HG03064 (cell line): ENCODE data around the gene SELP.
"Not testable (repeated sequence)": the region's sequence is repeated elsewhere in the genome, so short reads cannot be mapped to it uniquely, and the experiment has no call there.

Experiments used
- ATAC-seq: cut with Tn5 transposase; IDR thresholded peaks from one replicate; pipeline ENCODE4 v1.9.1; 2021; ENCODE audit warnings: low read depth; ENCODE audit not compliant: unreplicated experiment

SELP gene

DNA sequence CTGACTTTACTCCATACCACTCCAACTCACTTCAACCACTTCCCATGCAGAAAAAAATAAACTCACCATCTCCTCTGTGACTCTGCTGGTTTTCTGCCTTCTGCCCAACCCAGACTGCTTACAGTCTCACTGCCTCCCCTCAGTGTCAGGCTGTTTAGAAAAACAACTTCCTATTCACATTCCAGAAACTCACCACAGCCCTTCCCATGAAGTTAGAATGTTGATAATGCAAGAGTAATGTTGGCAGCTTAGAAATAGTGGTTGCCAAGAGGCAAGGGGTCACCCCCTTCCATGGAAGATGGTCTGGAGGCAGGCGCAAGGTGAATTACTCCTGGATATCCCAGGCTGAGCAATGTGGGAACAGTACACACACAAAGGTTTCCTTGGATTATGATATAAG lies at the start of gene SELP:
SELP (minus strand) TSS at position 119 of the 400 bp plus-strand sequence; CDS start at position 69, 50 bp downstream.
- ATAC-seq = no peak

DNA sequence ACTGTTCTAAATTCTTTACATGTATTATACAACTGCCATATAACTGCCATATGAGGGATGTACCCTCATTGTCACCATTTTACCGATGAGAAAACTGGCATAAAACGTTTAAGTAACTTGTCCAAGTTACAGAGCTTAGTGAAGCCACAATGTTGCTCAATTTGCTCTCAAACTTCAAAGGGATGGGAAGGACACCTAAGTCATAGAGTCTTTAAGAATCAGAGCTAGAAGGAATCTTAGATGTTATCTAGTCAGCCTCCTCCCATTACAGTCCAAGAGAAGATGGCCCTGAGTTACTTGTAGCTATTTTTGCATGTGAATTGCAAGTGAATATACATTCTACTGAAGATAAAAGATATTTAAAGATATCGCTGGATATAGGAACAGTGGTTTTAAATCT lies 49.8 kb upstream of the SELP start:
- ATAC-seq = no peak

DNA sequence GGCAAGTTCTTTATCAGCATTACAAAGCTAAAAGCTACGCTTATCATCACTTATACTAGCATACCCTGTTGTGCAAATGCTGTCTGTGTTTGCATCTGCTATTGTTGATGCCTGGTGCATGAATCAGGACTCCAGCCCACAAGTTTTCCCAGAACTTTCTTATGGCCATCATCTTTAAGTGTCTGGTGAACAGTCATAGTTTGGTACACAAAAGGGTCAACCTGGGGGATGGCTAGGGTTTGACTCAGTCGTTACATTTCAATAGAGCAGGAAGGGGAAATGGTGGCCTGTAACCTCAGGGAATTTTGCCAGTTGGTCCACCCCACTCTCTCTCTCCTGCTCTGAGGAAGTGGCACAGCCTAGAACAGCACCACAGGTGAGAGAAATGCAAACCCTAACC lies 46.1 kb upstream of the SELP start:
- no peak for ATAC-seq

DNA sequence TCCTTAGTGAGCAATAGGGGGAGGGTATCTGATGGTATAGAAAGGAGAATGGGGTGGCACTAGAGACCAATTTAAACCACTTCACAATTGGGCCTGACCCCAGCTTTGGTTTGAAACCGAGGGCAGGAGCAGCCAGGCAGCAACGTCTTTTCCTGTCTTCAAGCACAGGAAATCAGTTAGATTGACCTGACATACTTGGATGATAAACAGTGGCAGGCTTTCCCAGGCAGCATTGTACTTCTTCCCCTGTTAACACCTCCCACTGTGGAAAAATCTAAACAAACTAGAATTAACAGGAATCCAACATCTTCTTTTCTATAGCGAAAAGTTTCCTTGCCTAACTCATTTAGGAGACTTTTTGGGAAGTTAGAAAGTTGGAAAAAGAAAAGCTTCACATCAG lies 40.9 kb upstream of the SELP start:
- no peak for ATAC-seq

DNA sequence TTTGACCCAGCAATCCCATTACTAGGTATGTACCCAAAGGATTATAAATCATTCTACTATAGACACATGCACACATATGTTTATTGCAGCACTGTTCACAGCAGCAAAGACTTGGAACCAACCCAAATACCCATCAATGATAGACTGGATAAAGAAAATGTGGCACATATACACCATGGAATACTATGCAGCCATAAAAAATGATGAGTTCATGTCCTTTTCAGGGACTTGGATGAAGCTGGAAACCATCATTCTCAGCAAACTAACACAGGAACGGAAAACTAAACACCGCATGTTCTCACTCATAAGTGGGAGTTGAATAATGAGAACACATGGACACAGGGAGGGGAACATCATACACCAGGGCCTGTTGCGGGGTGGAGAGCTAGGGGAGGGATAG lies 40.3 kb upstream of the SELP start:
- not testable (repeated sequence) for ATAC-seq

DNA sequence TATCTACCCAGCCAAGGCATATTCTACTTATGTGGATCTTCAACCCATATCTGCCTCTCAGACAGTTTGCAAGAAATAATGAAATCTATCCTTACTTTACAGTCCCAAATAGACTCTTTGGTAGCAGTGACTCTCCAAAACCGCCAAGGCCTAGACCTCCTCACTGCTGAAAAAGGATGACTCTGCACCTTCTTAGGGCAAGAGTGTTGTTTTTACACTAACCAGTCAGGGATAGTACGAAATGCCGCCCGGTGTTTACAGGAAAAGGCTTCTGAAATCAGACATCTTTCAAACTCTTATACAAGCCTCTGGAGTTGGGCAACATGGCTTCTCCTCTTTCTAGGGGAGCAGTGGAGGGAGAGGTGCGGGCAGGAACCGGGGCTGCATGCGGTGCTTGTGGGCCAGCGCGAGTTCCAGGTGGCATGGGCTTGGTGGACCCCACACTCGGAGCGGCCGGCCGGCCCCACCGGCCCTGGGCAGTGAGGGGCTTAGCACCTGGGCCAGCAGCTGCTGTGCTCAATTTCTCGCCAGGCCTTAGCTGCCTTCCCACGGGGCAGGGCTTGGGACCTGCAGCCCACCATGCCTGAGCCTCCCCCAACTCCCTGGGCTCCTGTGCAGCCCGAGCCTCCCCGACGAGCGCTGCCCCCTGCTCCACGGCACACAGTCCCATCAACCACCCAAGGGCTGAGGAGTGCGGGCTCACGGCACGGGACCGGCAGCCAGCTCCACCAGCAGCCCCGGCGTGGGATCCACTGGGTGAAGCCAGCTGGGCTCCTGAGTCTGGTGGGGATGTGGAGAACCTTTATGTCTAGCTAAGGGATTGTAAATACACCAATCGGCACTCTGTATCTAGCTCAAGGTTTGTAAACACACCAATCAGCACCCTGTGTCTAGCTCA lies 38.0 kb upstream of the SELP start:
- not testable (repeated sequence) for ATAC-seq

DNA sequence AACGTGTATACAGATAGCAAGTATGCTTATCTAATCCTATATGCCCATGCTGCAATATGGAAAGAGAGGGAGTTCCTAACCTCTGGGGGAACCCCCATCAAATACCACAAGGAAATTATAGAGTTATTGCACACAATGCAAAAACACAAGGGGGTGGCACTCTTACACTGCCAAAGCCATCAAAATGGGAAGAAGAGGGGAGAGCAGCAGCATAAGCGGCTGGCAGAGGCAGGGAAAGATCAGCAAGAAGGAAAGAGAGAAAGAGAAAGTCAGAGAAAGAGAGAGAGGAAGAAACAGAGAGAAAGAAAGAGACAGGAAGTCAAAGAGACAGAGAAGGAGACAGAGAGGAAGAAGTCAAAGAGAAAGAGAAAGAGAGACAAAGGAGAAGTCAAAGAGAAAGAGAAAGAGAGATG lies 37.3 kb upstream of the SELP start:
- ATAC-seq = peak; percentile 86

DNA sequence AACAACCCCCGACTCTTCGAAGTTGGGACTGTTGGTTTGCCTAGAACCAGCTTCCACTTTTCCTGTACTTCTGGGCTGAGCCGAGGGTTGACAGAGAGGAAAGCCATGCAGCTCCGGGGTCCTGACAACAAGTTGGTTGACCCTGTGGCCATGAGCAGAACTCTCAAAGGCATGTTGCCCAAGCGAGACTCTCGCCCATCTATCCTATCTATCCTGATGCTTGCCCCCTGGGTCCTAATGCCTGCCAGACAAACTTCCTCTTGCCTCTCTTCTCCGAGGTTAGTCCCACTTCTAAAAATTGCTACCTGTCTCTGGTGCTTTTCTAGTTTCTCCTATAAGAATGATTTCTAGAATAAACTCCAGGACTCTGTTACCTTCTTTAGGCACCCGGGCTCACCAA lies 32.8 kb upstream of the SELP start:
- not testable (repeated sequence) for ATAC-seq

DNA sequence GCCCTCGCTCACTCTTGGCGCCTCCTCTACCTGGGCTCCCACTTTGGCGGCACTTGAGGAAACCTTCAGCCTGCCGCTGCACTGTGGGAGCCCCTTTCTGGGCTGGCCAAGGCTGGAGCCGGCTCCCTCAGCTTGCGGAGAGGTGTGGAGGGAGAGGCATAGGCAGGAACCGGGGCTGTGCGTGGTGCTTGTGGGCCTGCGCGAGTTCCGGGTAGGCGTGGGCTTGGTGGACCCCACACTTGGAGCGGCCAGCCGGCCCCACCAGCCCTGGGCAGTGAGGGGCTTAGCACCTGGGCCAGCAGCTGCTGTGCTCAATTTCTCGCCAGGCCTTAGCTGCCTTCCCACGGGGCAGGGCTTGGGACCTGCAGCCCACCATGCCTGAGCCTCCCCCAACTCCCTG lies 31.1 kb upstream of the SELP start:
- not testable (repeated sequence) for ATAC-seq

DNA sequence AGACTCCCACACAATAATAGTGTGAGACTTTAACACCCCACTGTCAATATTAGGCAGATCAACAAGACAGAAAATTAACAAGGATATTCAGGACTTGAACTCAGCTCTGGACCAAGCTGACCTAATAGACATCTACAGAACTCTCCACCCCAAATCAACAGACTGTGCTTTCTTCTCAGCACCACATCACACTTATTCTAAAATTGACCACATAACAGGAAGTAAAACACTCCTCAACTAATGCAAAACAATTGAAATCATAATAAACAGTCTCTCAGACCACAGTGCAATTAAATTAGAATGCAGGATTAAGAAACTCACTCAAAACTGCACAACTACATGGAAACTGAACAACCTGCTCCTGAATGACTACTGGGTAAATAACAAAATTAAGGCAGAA lies 28.9 kb upstream of the SELP start:
- not testable (repeated sequence) for ATAC-seq

DNA sequence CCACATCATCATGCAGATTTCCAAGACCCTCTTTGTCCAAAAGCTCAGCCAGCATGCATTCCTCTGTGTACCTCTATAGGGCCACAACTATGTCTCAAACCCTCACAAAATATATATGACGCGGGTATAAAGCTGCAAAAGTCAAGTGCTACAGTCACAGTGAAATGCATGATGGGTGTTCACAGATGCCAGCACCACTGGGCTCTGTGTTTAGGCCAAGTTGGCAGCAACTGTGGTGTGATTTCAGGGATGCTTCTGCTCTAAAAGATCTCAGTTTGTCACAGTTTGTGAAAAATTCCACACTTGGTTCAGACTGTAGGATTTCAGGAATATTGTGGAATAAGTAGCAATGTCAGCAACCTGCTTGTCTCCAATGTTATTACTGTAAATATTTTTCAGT lies 23.9 kb upstream of the SELP start:
- no peak for ATAC-seq

DNA sequence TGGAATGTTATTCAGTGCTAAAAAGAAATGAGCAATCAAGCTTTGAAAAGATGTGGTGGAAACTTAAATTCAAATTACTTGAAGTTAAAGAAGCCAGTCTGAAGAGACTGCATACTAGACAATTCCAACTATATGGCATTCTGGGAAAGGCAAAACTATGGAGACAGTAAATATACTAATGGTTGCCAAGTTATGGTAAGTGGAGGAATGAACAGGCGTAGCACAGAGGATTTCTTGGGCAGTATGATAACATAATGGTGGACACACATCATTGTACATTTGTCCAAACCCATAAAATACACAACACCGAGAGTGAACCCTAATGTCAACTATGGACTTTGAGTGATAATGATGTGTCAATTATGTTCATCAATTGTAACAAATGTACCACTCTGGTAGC lies 21.1 kb upstream of the SELP start:
- no peak for ATAC-seq

DNA sequence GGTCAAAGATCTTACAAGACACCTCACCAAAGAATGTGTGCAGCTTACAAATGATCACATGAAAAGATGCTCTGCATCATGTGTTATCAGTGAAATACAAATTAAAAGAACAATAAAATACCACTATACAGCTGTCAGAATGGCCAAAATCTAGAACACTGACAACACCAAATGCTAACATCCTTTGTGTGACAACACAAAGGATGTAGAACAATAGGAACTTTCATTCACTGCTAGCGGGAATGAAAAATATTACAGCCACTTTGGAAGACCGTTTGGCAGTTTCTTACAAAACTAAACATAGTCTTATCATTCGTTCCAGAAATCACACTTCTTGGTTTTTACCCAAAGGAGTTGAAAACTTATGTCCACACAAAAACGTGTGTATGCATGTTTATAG lies 20.6 kb upstream of the SELP start:
- no peak for ATAC-seq

DNA sequence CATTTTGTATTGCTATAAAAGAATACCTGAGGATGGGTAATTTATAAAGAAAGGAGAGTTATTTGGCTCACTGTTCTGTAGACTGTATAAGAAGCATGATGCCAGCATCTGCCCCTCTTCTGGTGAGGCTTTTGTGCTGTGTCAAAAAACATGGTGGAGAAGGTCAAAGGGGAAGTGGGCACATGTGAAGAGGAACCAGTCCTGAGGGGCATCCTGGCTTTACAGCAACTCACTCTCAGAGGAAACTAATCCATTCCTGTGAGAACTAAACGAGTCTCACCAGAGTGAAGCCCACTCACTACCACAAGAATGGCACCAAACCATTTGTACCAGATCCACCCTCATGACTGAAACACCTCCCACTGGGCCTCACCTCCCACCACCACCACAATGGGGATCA lies 18.8 kb upstream of the SELP start:
- no peak for ATAC-seq

DNA sequence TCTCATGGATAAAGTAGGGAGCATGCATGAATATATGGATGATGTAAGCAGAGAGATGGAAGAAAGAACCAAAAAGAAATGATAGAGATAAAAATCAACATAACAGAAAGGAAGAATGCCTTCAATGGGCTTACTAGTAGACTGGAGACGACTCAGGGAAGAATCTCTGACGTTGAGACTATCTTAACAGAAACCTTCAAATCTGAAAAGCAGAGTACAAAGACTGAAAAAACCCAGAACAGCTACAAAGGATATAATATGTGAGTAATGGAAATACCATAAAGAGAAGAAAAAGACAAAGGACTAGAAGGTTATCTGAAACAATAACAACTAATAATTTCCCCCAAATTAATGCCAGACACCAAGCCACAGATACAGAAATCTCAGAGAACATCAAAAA lies 18.3 kb upstream of the SELP start:
- no peak for ATAC-seq

DNA sequence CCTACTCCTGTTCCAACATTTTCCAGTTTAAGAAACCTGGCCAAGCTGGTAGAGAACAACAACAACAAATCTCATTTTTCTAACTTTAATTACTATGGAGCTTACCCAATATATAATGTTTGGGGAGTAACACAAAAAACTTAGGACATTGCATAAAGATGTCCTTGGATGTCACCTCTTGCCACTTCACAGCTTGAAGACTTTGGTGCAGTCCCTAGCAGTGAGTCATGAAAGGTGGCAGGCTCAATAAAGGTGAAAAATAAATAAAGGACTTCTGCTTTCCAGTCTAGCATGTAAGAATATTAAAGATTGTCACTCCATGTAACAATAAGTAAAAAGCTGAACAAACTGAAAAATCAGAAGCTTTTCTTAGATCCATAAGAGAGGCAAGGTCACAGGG lies 17.6 kb upstream of the SELP start:
- ATAC-seq = no peak

DNA sequence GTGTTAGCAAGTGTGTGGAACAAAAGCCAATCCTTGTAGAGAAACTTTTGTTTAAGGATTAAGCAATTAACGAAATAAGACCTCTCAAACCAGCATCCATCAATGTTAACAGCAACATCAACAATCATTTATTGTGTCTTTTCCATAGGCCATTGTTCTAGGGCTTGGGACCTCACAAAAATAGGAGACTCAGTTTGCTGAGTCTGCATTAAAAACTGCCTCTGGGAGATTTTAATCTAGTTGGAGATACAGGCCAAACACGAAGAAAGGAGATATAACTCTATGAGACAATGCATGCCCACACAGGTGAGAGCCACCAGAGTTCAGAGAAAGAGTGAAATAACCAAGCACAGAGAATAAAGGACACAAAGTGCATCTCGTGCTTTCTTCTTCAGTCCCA lies 14.4 kb upstream of the SELP start:
- ATAC-seq = no peak

DNA sequence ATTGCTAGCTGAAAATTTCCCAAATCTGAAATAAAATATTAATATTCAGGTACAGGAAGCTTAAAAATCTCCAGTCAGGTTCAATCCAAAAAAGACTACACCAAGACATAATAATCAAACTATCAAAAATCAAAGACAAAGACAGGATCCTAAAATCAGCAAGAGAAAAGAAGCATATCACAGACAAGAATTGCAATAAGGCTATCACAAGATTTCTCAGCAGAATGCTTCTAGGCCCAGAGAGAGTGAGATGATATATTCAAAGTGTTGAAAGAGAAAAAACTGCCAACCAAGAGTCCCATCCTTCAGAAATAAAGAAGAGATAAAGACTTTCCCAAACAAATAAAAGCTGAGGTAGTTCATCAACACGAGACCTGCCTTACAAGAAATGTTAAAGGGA lies 5.0 kb upstream of the SELP start:
- no peak for ATAC-seq

DNA sequence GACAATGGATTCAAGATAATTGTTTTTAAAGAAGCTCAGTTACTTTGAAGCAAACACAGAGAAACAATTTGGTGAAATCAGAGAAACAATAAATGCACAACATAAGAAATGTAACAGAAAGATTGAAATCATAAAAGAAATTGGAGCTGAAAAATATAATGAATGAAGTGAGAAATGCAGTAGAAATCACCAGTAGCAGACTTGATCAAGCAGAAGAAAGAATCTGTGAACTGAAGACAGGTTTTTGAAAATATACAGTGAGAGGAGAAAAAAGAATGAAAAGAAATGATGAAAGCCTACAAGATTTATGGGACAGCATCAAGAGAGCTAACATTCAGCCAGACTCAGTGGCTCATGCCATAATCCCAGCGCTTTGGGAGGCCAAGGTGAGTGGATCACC lies 4.2 kb upstream of the SELP start:
- ATAC-seq = no peak

DNA sequence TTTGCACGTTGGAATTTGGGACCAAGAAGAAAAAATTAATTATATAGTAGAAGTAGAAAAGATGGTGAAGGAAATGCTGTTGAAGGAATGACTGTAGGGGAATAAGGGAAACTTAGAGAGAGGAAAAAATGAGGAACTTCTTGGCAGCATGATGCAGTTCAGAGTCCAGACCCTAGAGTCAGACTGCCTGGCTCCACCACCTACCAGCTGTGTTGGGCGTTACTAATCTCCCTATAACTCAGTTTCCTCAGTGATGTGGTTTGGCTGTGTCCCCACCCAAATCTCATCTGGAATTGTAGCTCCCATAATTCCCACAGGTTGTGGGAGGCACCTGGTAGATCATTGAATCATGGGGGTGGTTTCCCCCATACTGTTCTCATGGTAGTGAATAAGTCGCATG lies 1.3 kb upstream of the SELP start:
- ATAC-seq = no peak

DNA sequence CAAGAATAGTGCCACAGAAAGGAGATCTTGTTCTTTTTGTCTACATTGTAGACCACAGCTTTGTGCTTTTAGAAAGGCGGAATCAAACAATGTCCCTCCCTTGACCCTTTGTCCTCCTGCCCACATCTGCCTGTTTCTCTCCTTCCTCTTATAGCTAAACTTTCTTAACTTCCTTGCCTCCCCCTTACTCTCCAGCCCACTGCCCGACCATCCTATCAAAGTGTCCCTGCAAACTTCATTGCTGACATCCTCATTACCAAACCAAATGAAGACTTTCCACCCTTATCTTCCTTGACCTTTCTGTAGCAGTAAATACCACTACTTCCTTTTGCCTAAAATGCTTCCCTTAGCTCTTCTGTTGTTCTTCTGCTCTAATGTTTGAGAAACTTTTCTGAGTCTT lies 5.0 kb downstream of the SELP start:
- no peak for ATAC-seq

DNA sequence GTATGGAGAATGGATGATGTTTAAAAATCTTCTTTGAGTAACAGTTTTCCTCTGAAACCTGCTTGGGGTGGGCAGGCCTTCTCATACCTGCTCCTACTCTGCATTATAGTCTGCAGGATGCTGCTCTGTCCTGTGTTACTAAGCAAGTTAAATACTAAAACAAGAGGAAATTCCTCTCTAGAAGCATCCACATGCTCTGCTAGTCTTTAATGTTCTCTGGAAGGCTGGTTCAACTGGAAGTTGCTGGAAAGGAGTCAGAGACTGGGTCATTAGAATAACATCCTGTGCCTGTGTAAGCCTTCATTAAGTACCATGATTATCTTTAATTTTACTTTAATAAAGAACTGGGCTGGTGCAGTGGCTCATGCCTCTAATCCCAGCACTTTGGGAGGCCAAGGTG lies 5.8 kb downstream of the SELP start:
- no peak for ATAC-seq
